ENCODE results near the gene DPF1. TPM values are rescaled to one million over a fixed set of nuclear protein-coding genes. Genes with fewer than 3 reads are reported as not detected.

Gene DPF1
- total RNA-seq, 2 donors from 2014 or later, result 3.3 to 4.5 TPM

GRCh38 chr19:38211766-38212165, 12.3 kb downstream of the DPF1 start:
- WGBS, 2 experiments (ENCODE audit: insufficient coverage in 1 of 2, insufficient read length in 1 of 2), result 57% methylated on average over 13 of the region's 15 CpGs; no CpG with 5 or more reads in 1 of the 2 experiments
- Histone ChIP-seq H3K4me1 (ENCODE audit: control insufficient read depth, insufficient read depth, low read length) (no peaks in the 10 kb centered on the region), H3K27ac (ENCODE audit: low read depth, low read length) (no peak overlapping the region), H3K27me3 (ENCODE audit: control insufficient read depth, insufficient read depth, low read length, poor library complexity, severe bottlenecking) (peaks cover 24% of the 10 kb centered on the region), H3K4me3 (ENCODE audit: low read length) (no peak overlapping the region), H3K9me3 (ENCODE audit: control insufficient read depth, low read length) (no peaks in the 10 kb centered on the region), H3K9ac (ENCODE audit: extremely low read depth, low read length, poor library complexity, severe bottlenecking) (no peak overlapping the region), H3K36me3 (ENCODE audit: control insufficient read depth, insufficient read depth, low read length) (no peaks in the 10 kb centered on the region)
- Mint-ChIP-seq H3K9me3 (no peaks in the 10 kb centered on the region), H3K27me3 (ENCODE audit: insufficient read depth) (peaks cover 40% of the 10 kb centered on the region), H3K4me1 (peaks cover 18% of the 10 kb centered on the region), H3K36me3 (ENCODE audit: low read depth) (no peaks in the 10 kb centered on the region), H3K27ac (no peak overlapping the region), H3K4me3 (no peak overlapping the region)
- DNase-seq, result peak; percentile 81
- no peak for TF ChIP-seq CTCF (conservative IDR thresholded peaks at IDR 0.05)

GRCh38 chr19:38211151-38211591, 12.9 kb downstream of the DPF1 start:
- Mint-ChIP-seq H3K36me3 (ENCODE audit: low read depth) (no peaks in the 10 kb centered on the region), H3K4me1 (peaks cover 18% of the 10 kb centered on the region), H3K4me3 (peak overlapping the region; percentile 45), H3K9me3 (no peaks in the 10 kb centered on the region), H3K27ac (no peak overlapping the region), H3K27me3 (ENCODE audit: insufficient read depth) (peaks cover 40% of the 10 kb centered on the region)
- Histone ChIP-seq H3K27ac (ENCODE audit: low read depth, low read length) (peak overlapping the region; percentile 78), H3K9me3 (ENCODE audit: control insufficient read depth, low read length) (no peaks in the 10 kb centered on the region), H3K4me3 (ENCODE audit: low read length) (no peak overlapping the region), H3K27me3 (ENCODE audit: control insufficient read depth, insufficient read depth, low read length, poor library complexity, severe bottlenecking) (peaks cover 24% of the 10 kb centered on the region), H3K4me1 (ENCODE audit: control insufficient read depth, insufficient read depth, low read length) (no peaks in the 10 kb centered on the region), H3K36me3 (ENCODE audit: control insufficient read depth, insufficient read depth, low read length) (no peaks in the 10 kb centered on the region), H3K9ac (ENCODE audit: extremely low read depth, low read length, poor library complexity, severe bottlenecking) (no peak overlapping the region)
- peak; percentile 70 for DNase-seq
- TF ChIP-seq CTCF (conservative IDR thresholded peaks at IDR 0.05), result peak; percentile 60
- WGBS, 2 experiments (ENCODE audit: insufficient coverage in 1 of 2, insufficient read length in 1 of 2), result 38% methylated on average over 25 of the region's 27 CpGs; no CpG with 5 or more reads in 1 of the 2 experiments

- WGBS, 2 experiments (ENCODE audit: insufficient coverage in 1 of 2, insufficient read length in 1 of 2), result 0 to 4% methylated on average over 6 to 23 of the region's 24 CpGs
- DNase-seq, result peak; percentile 93
- no peak overlapping the region for H3K9ac ChIP-seq (ENCODE audit: extremely low read depth, low read length, poor library complexity, severe bottlenecking)
- peak overlapping the region; percentile 45 for H3K4me3 Mint-ChIP-seq
- H3K27me3 Mint-ChIP-seq (ENCODE audit: insufficient read depth), result peaks cover 40% of the 10 kb centered on the region
- no peaks in the 10 kb centered on the region for H3K4me1 ChIP-seq (ENCODE audit: control insufficient read depth, insufficient read depth, low read length)
- peaks cover 18% of the 10 kb centered on the region for H3K4me1 Mint-ChIP-seq
- no peak for TF ChIP-seq CTCF (conservative IDR thresholded peaks at IDR 0.05)
- no peaks in the 10 kb centered on the region for H3K36me3 ChIP-seq (ENCODE audit: control insufficient read depth, insufficient read depth, low read length)
- peaks cover 24% of the 10 kb centered on the region for H3K27me3 ChIP-seq (ENCODE audit: control insufficient read depth, insufficient read depth, low read length, poor library complexity, severe bottlenecking)
- H3K4me3 ChIP-seq (ENCODE audit: low read length), result no peak overlapping the region
- no peak overlapping the region for H3K27ac Mint-ChIP-seq
- no peaks in the 10 kb centered on the region for H3K9me3 ChIP-seq (ENCODE audit: control insufficient read depth, low read length)
- H3K9me3 Mint-ChIP-seq, result no peaks in the 10 kb centered on the region
- peak overlapping the region; percentile 78 for H3K27ac ChIP-seq (ENCODE audit: low read depth, low read length)
- no peaks in the 10 kb centered on the region for H3K36me3 Mint-ChIP-seq (ENCODE audit: low read depth)
Measured at GRCh38 chr19:38210458-38210987, 13.5 kb downstream of the DPF1 start.

Measured in endodermal cell (in vitro differentiated cells).